ENCODE results near the gene C16orf78. TPM values are rescaled to one million over a fixed set of nuclear protein-coding genes. Genes with fewer than 3 reads are reported as not detected.

The C16orf78 gene
- total RNA-seq, 4 donors from 2014 or later: not detected

GRCh38 chr16:49378816-49379215 is 5.2 kb downstream of the C16orf78 start:
- DNase-seq (no peak), ATAC-seq (no peak)
- Histone ChIP-seq H3K27me3 (peaks cover 0 to 7% (median 0%) of the 10 kb centered on the region in 3 donors), H3K9me3 (no peaks in the 10 kb centered on the region), H3K4me1 (no peaks in the 10 kb centered on the region), H3K4me3 (no peak overlapping the region), H3K27ac (no peak overlapping the region), H3K36me3 (no peaks in the 10 kb centered on the region)
- no peak for TF ChIP-seq POLR2A (IDR thresholded peaks at IDR 0.05)
- TF ChIP-seq, protein P1, sequence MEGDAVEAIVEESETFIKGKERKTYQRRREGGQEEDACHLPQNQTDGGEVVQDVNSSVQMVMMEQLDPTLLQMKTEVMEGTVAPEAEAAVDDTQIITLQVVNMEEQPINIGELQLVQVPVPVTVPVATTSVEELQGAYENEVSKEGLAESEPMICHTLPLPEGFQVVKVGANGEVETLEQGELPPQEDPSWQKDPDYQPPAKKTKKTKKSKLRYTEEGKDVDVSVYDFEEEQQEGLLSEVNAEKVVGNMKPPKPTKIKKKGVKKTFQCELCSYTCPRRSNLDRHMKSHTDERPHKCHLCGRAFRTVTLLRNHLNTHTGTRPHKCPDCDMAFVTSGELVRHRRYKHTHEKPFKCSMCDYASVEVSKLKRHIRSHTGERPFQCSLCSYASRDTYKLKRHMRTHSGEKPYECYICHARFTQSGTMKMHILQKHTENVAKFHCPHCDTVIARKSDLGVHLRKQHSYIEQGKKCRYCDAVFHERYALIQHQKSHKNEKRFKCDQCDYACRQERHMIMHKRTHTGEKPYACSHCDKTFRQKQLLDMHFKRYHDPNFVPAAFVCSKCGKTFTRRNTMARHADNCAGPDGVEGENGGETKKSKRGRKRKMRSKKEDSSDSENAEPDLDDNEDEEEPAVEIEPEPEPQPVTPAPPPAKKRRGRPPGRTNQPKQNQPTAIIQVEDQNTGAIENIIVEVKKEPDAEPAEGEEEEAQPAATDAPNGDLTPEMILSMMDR (IDR thresholded peaks at IDR 0.05 in 4 of 5, conservative IDR thresholded peaks at IDR 0.05 in 1 of 5): no peak
- intact Hi-C loops (cut with DNase I; ENCODE audit: low total_unique reads): no loop called here
- in situ Hi-C loops (cut with MboI; ENCODE audit: low sequenced_read_pairs in 4 of 4): no loop called here

GRCh38 chr16:49382916-49383315 is 9.3 kb downstream of the C16orf78 start:
- DNase-seq (no peak), ATAC-seq (no peak)
- Histone ChIP-seq H3K36me3 (no peaks in the 10 kb centered on the region), H3K9me3 (no peaks in the 10 kb centered on the region), H3K27me3 (peaks cover 0 to 3% (median 0%) of the 10 kb centered on the region in 3 donors), H3K4me3 (no peak overlapping the region), H3K27ac (no peak overlapping the region), H3K4me1 (no peaks in the 10 kb centered on the region)
- in situ Hi-C loops (cut with MboI; ENCODE audit: low sequenced_read_pairs in 4 of 4): no loop called here
- intact Hi-C loops (cut with DNase I; ENCODE audit: low total_unique reads): no loop called here
- TF ChIP-seq, protein P1 (IDR thresholded peaks at IDR 0.05 in 4 of 5, conservative IDR thresholded peaks at IDR 0.05 in 1 of 5): no peak

- Histone ChIP-seq H3K9me3 (no peaks in the 10 kb centered on the region), H3K27me3 (peaks cover 0 to 5% (median 0%) of the 10 kb centered on the region in 3 donors), H3K27ac (no peak overlapping the region), H3K4me3 (no peak overlapping the region), H3K4me1 (no peaks in the 10 kb centered on the region), H3K36me3 (no peaks in the 10 kb centered on the region)
- DNase-seq (no peak), ATAC-seq (no peak)
- intact Hi-C loops (cut with DNase I; ENCODE audit: low total_unique reads): no loop called here
- in situ Hi-C loops (cut with MboI; ENCODE audit: low sequenced_read_pairs in 4 of 4): no loop called here
- no peak for TF ChIP-seq POLR2A (IDR thresholded peaks at IDR 0.05)
- TF ChIP-seq, protein P1 (IDR thresholded peaks at IDR 0.05 in 4 of 5, conservative IDR thresholded peaks at IDR 0.05 in 1 of 5): no peak
These were observed 21.4 kb downstream of the C16orf78 start for GRCh38 chr16:49395021-49395420.

DNA sequence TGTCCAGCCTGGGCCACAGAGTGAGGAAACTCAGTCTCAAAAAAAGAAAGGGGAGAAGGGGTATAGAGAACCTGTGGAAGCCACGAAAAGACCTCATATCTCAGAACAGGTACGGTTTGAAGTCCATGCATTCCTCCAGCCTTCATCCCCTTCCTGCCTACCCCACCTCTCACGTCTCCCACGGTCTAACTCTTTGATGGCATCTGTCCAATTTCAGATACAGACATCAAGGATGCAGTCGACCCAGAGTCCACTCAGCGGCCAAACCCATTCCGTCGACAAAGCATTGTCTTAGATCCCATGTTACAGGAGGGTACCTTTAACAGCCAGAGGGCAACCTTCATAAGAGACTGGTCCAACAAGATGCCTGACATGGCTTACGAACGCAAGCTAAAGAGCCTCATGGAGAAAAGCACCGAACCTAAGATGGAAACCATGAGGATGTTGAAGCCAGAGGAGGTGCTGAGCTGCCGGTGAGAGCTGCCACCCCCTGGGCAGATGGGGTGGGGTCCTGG is 22.7 kb downstream of the C16orf78 start:
- intact Hi-C loops (cut with DNase I; ENCODE audit: low total_unique reads): no loop called here
- TF ChIP-seq, protein P1 (IDR thresholded peaks at IDR 0.05 in 4 of 5, conservative IDR thresholded peaks at IDR 0.05 in 1 of 5): no peak
- TF ChIP-seq POLR2A (IDR thresholded peaks at IDR 0.05): no peak
- in situ Hi-C loops (cut with MboI; ENCODE audit: low sequenced_read_pairs in 4 of 4): no loop called here

GRCh38 chr16:49398761-49399160 is 25.2 kb downstream of the C16orf78 start:
- H3K27ac ChIP-seq: no peak overlapping the region
- no peak overlapping the region for H3K4me3 ChIP-seq
- DNase-seq (no peak), ATAC-seq (no peak)
- no peak for TF ChIP-seq POLR2A (IDR thresholded peaks at IDR 0.05)
- TF ChIP-seq, protein P1 (IDR thresholded peaks at IDR 0.05 in 4 of 5, conservative IDR thresholded peaks at IDR 0.05 in 1 of 5): no peak
- intact Hi-C loops (cut with DNase I; ENCODE audit: low total_unique reads): no loop called here
- H3K4me1 ChIP-seq: no peaks in the 10 kb centered on the region
- H3K36me3 ChIP-seq: no peaks in the 10 kb centered on the region
- in situ Hi-C loops (cut with MboI; ENCODE audit: low sequenced_read_pairs in 4 of 4): no loop called here
- H3K27me3 ChIP-seq: peaks cover 0 to 5% (median 0%) of the 10 kb centered on the region in 3 donors
- no peaks in the 10 kb centered on the region for H3K9me3 ChIP-seq

More for the DNA sequence above, 22.7 kb downstream of the C16orf78 start:
- Histone ChIP-seq H3K4me1 (no peaks in the 10 kb centered on the region), H3K27me3 (peaks cover 0 to 5% (median 0%) of the 10 kb centered on the region in 3 donors), H3K36me3 (no peaks in the 10 kb centered on the region), H3K27ac (no peak overlapping the region), H3K9me3 (no peaks in the 10 kb centered on the region), H3K4me3 (no peak overlapping the region)
- DNase-seq (no peak), ATAC-seq (no peak)

Data from gastrocnemius medialis (tissue), 4 donors.